GM12873 (cell line): ENCODE results near the gene PIP5K1B.

Source experiments
- TF ChIP-seq, protein P1 (sequence below): IDR thresholded peaks from 2 replicates; pipeline ENCODE4 v1.5.1; 2012; ENCODE audit warnings: low read depth, mild to moderate bottlenecking, moderate library complexity, low read length, control low read depth; ENCODE audit not compliant: insufficient read depth; ENCODE audit errors: missing control alignments

PIP5K1B gene, protein sequence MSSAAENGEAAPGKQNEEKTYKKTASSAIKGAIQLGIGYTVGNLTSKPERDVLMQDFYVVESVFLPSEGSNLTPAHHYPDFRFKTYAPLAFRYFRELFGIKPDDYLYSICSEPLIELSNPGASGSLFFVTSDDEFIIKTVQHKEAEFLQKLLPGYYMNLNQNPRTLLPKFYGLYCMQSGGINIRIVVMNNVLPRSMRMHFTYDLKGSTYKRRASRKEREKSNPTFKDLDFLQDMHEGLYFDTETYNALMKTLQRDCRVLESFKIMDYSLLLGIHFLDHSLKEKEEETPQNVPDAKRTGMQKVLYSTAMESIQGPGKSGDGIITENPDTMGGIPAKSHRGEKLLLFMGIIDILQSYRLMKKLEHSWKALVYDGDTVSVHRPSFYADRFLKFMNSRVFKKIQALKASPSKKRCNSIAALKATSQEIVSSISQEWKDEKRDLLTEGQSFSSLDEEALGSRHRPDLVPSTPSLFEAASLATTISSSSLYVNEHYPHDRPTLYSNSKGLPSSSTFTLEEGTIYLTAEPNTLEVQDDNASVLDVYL

DNA sequence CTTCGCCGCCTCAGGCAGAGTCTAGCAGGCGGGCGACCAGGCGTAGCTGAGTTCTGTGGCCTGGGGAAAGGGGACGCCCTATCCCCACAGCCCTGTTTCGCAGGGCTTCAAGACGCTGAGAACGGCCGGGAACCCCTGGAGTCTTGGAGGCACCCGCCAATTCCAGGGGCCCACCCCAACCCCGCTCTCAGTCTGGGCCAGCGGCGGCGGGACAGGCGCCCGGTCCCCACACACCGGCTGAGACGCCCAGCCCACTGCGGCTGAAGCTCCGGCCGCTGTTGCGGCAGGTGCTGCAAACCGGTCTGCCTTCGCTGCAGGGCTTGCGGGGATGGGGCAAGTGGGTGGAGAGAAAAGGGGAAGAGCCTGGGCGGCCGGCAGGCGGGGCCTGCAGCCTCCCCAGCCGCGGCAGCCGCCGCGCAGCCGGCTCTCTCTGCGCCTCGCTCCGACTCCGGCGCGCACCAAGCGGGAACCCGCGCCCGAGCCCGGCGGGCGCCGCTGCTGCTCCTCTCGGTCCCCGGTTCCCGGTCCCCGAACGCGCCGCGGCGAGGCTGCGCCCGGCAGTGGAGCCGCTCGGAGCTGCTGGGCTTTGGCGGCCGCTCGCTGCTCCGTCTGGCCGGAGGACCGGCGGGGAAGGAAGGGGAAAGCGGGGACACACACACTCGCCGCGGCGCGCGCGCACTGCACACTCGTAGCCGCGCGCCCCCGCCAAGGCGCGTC, at the start of gene PIP5K1B:
Gene PIP5K1B (plus strand): TSS at position 427 of the 717 bp plus-strand sequence. CDS start 117,375 bp downstream, outside the sequence.
- TF ChIP-seq, protein P1, sequence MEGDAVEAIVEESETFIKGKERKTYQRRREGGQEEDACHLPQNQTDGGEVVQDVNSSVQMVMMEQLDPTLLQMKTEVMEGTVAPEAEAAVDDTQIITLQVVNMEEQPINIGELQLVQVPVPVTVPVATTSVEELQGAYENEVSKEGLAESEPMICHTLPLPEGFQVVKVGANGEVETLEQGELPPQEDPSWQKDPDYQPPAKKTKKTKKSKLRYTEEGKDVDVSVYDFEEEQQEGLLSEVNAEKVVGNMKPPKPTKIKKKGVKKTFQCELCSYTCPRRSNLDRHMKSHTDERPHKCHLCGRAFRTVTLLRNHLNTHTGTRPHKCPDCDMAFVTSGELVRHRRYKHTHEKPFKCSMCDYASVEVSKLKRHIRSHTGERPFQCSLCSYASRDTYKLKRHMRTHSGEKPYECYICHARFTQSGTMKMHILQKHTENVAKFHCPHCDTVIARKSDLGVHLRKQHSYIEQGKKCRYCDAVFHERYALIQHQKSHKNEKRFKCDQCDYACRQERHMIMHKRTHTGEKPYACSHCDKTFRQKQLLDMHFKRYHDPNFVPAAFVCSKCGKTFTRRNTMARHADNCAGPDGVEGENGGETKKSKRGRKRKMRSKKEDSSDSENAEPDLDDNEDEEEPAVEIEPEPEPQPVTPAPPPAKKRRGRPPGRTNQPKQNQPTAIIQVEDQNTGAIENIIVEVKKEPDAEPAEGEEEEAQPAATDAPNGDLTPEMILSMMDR = peak; percentile 8

DNA sequence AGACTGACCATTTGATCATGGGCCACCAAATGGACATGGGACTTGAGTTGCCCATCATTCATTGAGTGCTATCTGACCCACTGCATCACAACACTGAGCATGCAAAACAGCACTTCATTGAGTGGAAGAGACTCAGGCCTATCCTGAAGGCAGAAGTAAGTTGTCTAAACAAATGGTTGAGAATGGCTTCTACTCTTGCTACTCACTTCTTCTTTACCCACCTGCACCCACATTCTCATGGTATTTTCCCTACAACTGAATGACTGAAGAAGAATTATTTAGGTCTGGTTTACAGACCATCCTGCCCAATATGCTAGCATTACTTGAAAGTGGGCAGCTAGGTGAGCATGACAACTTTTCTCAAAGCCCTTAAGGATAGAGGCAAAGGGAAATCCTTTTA, 41.0 kb upstream of the PIP5K1B start:
- TF ChIP-seq, protein P1 = no peak

DNA sequence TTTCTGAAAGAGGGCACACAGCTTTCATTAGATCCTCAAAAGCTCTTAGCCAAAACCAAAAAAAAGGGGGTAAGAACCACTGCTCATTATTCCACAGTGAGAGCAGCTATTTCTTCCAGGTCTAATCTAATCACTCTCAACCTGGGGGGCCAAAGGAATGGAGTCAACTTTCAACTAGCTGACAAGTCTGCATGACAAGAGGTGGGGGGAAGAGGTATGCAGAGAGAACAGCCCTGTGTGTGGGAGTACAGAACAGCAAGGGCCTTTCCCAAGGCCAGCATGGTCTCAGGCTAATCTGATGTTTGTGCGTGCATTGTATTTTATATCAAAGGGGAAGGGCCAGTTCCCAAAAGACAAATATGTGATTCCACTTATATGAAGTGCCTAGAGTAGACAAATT, 36.9 kb upstream of the PIP5K1B start:
- TF ChIP-seq, protein P1 = no peak

DNA sequence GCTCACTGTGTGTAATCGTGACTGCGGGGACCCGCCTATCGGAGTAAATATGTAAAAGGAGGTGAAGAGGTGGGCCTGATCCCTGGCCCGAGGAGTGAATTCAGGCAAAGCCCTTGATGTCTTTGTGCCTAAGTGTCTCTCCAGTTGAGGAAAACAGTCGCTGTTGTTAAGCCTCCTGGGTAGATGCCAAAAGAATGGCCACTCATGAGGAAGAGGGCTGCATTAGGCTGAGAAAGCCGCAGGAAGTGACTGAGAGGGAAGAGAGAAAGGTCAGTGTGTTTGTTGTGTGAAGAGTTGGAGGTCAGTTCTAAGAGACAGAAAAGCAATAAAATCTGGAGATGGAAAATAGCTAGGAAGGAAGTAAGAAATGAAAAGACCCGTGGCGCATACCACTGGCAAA, 35.8 kb upstream of the PIP5K1B start:
- TF ChIP-seq, protein P1 = no peak

DNA sequence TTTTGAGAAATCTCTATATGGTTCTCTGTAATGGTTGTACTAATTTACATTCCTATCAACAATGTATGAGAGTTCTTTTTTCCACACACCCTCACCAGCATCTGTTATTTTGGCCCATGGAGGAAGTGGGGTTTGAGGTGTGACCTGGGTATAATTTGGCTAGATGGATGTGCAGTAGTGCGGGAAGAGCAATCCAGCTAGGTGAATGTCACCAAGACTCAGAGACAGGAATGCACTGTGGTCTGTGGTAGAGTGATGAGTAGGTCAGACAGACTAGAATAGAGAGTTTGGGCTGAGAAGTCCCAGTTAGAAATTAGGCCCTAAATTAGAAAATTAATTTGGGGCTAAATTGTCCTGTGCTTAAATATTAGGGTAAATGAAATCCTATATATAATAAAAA, 32.8 kb upstream of the PIP5K1B start:
- TF ChIP-seq, protein P1 = no peak

DNA sequence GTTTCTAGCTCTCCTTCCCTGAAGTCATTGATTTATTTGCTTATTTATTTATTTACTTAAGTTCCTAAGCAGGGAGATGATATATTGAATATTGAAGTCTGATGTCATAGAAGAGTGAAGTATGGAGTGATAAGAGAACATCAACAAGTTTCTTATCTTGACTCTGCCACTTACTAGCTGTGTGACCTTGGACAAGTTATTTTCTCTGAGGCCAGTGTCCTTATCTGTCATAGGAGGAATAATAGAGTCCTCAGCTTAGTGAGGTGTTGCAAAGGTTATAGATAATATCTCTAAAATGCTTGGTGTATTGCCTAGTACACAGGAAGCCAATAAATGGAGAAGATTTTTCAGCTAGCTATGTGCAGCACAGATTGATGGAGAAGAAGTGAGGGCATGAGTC, 32.4 kb upstream of the PIP5K1B start:
- TF ChIP-seq, protein P1 = no peak

DNA sequence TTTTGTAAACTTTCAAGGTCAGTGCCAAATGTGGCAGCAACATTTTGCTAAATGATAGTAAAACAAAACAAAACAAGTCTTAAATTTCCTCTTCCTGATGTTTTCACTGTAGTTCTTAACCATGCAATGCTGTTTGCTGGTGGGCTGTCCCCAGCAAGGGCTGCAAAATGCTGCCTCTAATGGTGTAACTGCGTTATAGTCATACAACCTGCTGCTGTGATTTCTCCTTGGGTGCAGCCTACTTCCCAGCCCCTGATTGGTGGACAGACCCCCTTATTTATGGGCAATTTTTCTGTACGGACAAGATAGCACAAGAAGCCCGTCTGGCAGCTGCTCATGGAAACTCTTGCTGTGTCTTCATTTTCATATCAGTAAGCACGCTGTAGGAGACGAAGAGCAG, 26.6 kb upstream of the PIP5K1B start:
- TF ChIP-seq, protein P1 = peak; percentile 58
